Measurements from ENCODE around the gene ZNF22. TPM values are rescaled to one million over a fixed set of nuclear protein-coding genes. Genes with fewer than 3 reads are reported as not detected.

ZNF22 gene
- total and polyA plus RNA-seq, 8 donors = 0.58 to 39.8 (median 15.9) TPM

GRCh38 chr10:44992732-44993225 is 7.9 kb upstream of the ZNF22 start:
- intact Hi-C loops (cut with DNase I; ENCODE audit: low total_unique reads) = no loop called here
- TF ChIP-seq POLR2AphosphoS5 (IDR thresholded peaks at IDR 0.05) (no peak), CTCF (IDR thresholded peaks at IDR 0.05) (no peak), POLR2A (IDR thresholded peaks at IDR 0.05) (no peak), EP300 (IDR thresholded peaks at IDR 0.05) (no peak)
- Histone ChIP-seq H3K4me1 (peaks cover 35 to 71% (median 66%) of the 10 kb centered on the region in 4 donors), H3K27me3 (no peaks in the 10 kb centered on the region), H3K27ac (peak overlapping the region in 3 of 5 donors; percentile 87 to 96 (median 95)), H3K9me3 (no peaks in the 10 kb centered on the region), H3K36me3 (peaks cover 0 to 48% (median 30%) of the 10 kb centered on the region in 4 donors), H3K4me3 (no peak overlapping the region)
- 92 to 98% (median 97%) methylated on average over 7 to 8 of the region's 8 CpGs for WGBS, 5 donors
- no peak for DNase-seq

- peak overlapping the region in 3 of 5 donors; percentile 87 to 96 (median 95) for H3K27ac ChIP-seq
- H3K4me3 ChIP-seq = no peak overlapping the region
- no peak for DNase-seq
- peaks cover 0 to 44% (median 28%) of the 10 kb centered on the region in 4 donors for H3K36me3 ChIP-seq
- H3K4me1 ChIP-seq = peaks cover 35 to 74% (median 69%) of the 10 kb centered on the region in 4 donors
- no peaks in the 10 kb centered on the region for H3K27me3 ChIP-seq
- H3K9me3 ChIP-seq = no peaks in the 10 kb centered on the region
- TF ChIP-seq EP300 (IDR thresholded peaks at IDR 0.05) (no peak), POLR2AphosphoS5 (IDR thresholded peaks at IDR 0.05) (no peak), CTCF (IDR thresholded peaks at IDR 0.05) (no peak), POLR2A (IDR thresholded peaks at IDR 0.05) (no peak)
- 88 to 96% (median 92%) methylated on average over 4 to 14 of the region's 14 CpGs for WGBS, 5 donors
- intact Hi-C loops (cut with DNase I; ENCODE audit: low total_unique reads) = no loop called here
These were observed 7.3 kb upstream of the ZNF22 start for GRCh38 chr10:44993226-44993921.

GRCh38 chr10:44993922-44994751 is 6.6 kb upstream of the ZNF22 start:
- no peak for TF ChIP-seq CTCF (IDR thresholded peaks at IDR 0.05)
- no peak for TF ChIP-seq POLR2AphosphoS5 (IDR thresholded peaks at IDR 0.05)
- TF ChIP-seq POLR2A (IDR thresholded peaks at IDR 0.05) = no peak
- no peak for TF ChIP-seq EP300 (IDR thresholded peaks at IDR 0.05)
- peak overlapping the region in 4 of 5 donors; percentile 84 to 96 (median 91) for H3K27ac ChIP-seq
- H3K9me3 ChIP-seq = no peaks in the 10 kb centered on the region
- intact Hi-C loops (cut with DNase I; ENCODE audit: low total_unique reads) = no loop called here
- DNase-seq = no peak
- peaks cover 0 to 36% (median 24%) of the 10 kb centered on the region in 4 donors for H3K36me3 ChIP-seq
- H3K4me3 ChIP-seq = no peak overlapping the region
- H3K4me1 ChIP-seq = peaks cover 35 to 75% (median 71%) of the 10 kb centered on the region in 4 donors
- WGBS, 5 donors = 83 to 89% (median 89%) methylated on average over 11 of the region's 11 CpGs
- H3K27me3 ChIP-seq = no peaks in the 10 kb centered on the region

GRCh38 chr10:44994752-44995530 is 5.8 kb upstream of the ZNF22 start:
- Histone ChIP-seq H3K27me3 (no peaks in the 10 kb centered on the region), H3K4me3 (no peak overlapping the region), H3K9me3 (no peaks in the 10 kb centered on the region), H3K36me3 (peaks cover 0 to 29% (median 18%) of the 10 kb centered on the region in 4 donors), H3K27ac (peak overlapping the region; percentile 39 to 96 (median 87)), H3K4me1 (peaks cover 35 to 83% (median 74%) of the 10 kb centered on the region in 4 donors)
- DNase-seq = no peak
- 69 to 75% (median 70%) methylated on average over 9 of the region's 9 CpGs for WGBS, 5 donors
- no peak for TF ChIP-seq CTCF (IDR thresholded peaks at IDR 0.05)
- TF ChIP-seq POLR2A (IDR thresholded peaks at IDR 0.05) = no peak
- TF ChIP-seq EP300 (IDR thresholded peaks at IDR 0.05) = no peak
- no peak for TF ChIP-seq POLR2AphosphoS5 (IDR thresholded peaks at IDR 0.05)
- intact Hi-C loops (cut with DNase I; ENCODE audit: low total_unique reads) = no loop called here

Measured in stomach (tissue), 9 donors.